Stomach (tissue), 9 donors: ENCODE data around the gene SCO2. TPM values are rescaled to one million over a fixed set of nuclear protein-coding genes. Genes with fewer than 3 reads are reported as not detected.

Source experiments
- DNase-seq, 2 donors: peaks; one replicate each; pipeline versions ENCODE4 v3.0.0 to v3.0.0-alpha.2; 2013 to 2019
- H3K27ac ChIP-seq, 5 donors: fragments of 200-600 bp in 4 of 5; sonication (generic) in 4 of 5; one replicate each; pipeline ENCODE4 v1.5.1; 2013 to 2019; ENCODE audit warnings: mild to moderate bottlenecking in 1 of 5, moderate library complexity in 1 of 5
- H3K27me3 ChIP-seq, 3 donors: fragments of 200-600 bp; sonication (generic); one replicate each; pipeline ENCODE4 v1.5.1; 2017 to 2019; ENCODE audit warnings: mixed run types in 1 of 3
- H3K36me3 ChIP-seq, 4 donors: fragments of 200-600 bp; sonication (generic); 1 replicate in 3 of 4; 2 replicates in 1 of 4; pipeline ENCODE4 v1.5.1; 2016 to 2019
- H3K4me1 ChIP-seq, 4 donors: fragments of 200-600 bp; sonication (generic); one replicate each; pipeline ENCODE4 v1.5.1; 2016 to 2019
- H3K4me3 ChIP-seq, 4 donors: fragments of 200-600 bp; sonication (generic) in 3 of 4; one replicate each; pipeline ENCODE4 v1.5.1; 2016 to 2019; ENCODE audit warnings: mild to moderate bottlenecking in 1 of 4
- H3K9me3 ChIP-seq, 4 donors: fragments of 200-600 bp; sonication (generic); one replicate each; pipeline ENCODE4 v1.5.1; 2016 to 2019
- CTCF ChIP-seq, 7 experiments: fragments of 450-650 bp in 4 of 7; fragments of 200-600 bp in 3 of 7; sonication (generic) in 3 of 7; IDR thresholded peaks; one replicate each; pipeline ENCODE4 v1.5.1; 2016 to 2019; ENCODE audit warnings: antibody characterized with exemption in 7 of 7, control low read depth in 2 of 7, mild to moderate bottlenecking in 1 of 7
- EP300 ChIP-seq: sonication (generic); formaldehyde crosslinking; IDR thresholded peaks from one replicate; pipeline ENCODE4 v1.6.1; 2017; ENCODE audit warnings: antibody characterized with exemption
- POLR2A ChIP-seq, 4 donors: fragments of 450-650 bp; IDR thresholded peaks; one replicate each; pipeline ENCODE4 v1.6.1; 2016; ENCODE audit warnings: antibody characterized with exemption in 4 of 4, control low read depth in 2 of 4, mild to moderate bottlenecking in 1 of 4, moderate library complexity in 1 of 4
- POLR2AphosphoS5 ChIP-seq, 3 donors: sonication (generic); formaldehyde crosslinking; IDR thresholded peaks; one replicate each; pipeline ENCODE4 v1.6.1; 2016; ENCODE audit warnings: antibody characterized with exemption in 3 of 3
- WGBS, 5 donors: extraction: QIAGEN DNeasy Blood & Tissue Kit in 3 of 5; methylation state at CpG; one replicate each; pipeline versions ENCODE4 v1.1.5 to v1.1.7; 2013 to 2018; 5-methylcytosine and 5-hydroxymethylcytosine counted together
- intact Hi-C: fragments of 100-400 bp; cut with DNase I; formaldehyde crosslinking; loops from one replicate; pipeline ENCODE4 v1.15.1; 2023; ENCODE audit warnings: low total_unique reads
- polyA plus RNA-seq, 3 donors: library from polyadenylated mRNA; stranded (reverse); fragments of 200-250 nt; gene quantifications; one replicate each; pipeline ENCODE4 v1.2.3, GENCODE V29; 2013
- total RNA-seq, 5 donors: library from RNA; depleted of rRNA; stranded (reverse); fragments of >200 nt; gene quantifications; one replicate each; pipeline versions ENCODE4 v1.1.0 to v1.2.3, GENCODE V29; 2014 to 2016
- donor health status: healthy with polysubstance abuse.
- donor health status: Bipolar disorder and iron deficiency.
- donor health status: healthy.

SCO2 gene
- total and polyA plus RNA-seq, 8 donors: 0.92 to 7.5 (median 1.9) TPM; not detected in 5

DNA sequence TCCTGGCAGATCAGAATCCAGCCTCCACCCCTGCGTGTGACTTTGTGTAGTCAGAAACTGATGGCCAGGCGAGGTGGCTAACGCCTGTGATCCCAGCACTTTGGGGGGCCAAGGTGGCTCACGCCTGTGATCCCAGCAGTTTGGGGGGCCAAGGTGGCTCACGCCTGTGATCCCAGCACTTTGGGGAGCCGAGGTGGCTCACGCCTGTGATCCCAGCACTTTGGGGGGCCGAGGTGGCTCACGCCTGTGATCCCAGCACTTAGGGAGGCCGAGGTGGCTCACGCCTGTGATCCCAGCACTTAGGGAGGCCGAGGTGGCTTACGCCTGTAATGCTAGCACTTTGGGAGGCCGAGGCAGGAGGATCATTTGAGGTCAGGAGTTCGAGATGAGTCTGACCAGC is 12.2 kb downstream of the SCO2 start:
- WGBS, 5 donors: 96 to 98% (median 97%) methylated on average over 15 of the region's 15 CpGs

DNA sequence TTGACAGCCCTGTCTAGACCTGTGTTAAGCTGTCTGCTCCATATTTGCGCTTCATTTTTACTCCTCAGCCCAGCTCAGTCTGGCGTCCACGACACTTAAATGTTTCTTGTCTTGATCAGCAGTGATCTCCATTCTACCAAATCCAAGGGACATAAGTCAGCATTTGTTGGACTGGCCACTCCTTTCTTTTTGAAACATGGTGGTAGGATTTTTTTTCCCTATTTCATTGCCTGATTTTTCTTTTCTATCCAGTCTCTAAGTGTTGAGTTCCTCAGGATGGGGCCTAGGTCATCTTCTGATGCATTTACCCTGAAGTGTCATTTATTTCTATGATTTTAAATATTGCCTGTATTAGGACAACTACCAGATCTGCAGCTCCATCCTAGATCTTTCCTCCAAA is 16.5 kb downstream of the SCO2 start:
- Histone ChIP-seq H3K27me3 (no peaks in the 10 kb centered on the region), H3K4me3 (peak overlapping the region; percentile 67 to 95 (median 86)), H3K36me3 (peaks cover 17 to 34% (median 32%) of the 10 kb centered on the region in 4 donors), H3K4me1 (peaks cover 23 to 50% (median 40%) of the 10 kb centered on the region in 4 donors), H3K9me3 (no peaks in the 10 kb centered on the region), H3K27ac (peak overlapping the region in 4 of 5 donors; percentile 91 to 98 (median 98))
- intact Hi-C loops: loop anchor here (10.0 kb wide), 1 partner anchor 254 kb away; the partner anchor contains the start of gene HDAC10
- WGBS, 5 donors: 2 to 10% (median 7%) methylated on average over 3 of the region's 3 CpGs
- peak in 1 of 2 donors; percentile 21 for DNase-seq
- TF ChIP-seq POLR2AphosphoS5 (IDR thresholded peaks at IDR 0.05): no peak
- no peak for TF ChIP-seq POLR2A (IDR thresholded peaks at IDR 0.05)
- no peak for TF ChIP-seq CTCF (IDR thresholded peaks at IDR 0.05)
- no peak for TF ChIP-seq EP300

More for the DNA sequence above, 12.2 kb downstream of the SCO2 start:
- Histone ChIP-seq H3K4me3 (no peak overlapping the region), H3K36me3 (peaks cover 10 to 43% (median 36%) of the 10 kb centered on the region in 4 donors), H3K27me3 (no peaks in the 10 kb centered on the region), H3K4me1 (peaks cover 12 to 26% (median 21%) of the 10 kb centered on the region in 4 donors), H3K27ac (no peak overlapping the region), H3K9me3 (no peaks in the 10 kb centered on the region)
- no peak for DNase-seq
- intact Hi-C loops: no loop called here
- no peak for TF ChIP-seq POLR2A (IDR thresholded peaks at IDR 0.05)
- no peak for TF ChIP-seq EP300
- no peak for TF ChIP-seq POLR2AphosphoS5 (IDR thresholded peaks at IDR 0.05)
- TF ChIP-seq CTCF (IDR thresholded peaks at IDR 0.05): no peak

DNA sequence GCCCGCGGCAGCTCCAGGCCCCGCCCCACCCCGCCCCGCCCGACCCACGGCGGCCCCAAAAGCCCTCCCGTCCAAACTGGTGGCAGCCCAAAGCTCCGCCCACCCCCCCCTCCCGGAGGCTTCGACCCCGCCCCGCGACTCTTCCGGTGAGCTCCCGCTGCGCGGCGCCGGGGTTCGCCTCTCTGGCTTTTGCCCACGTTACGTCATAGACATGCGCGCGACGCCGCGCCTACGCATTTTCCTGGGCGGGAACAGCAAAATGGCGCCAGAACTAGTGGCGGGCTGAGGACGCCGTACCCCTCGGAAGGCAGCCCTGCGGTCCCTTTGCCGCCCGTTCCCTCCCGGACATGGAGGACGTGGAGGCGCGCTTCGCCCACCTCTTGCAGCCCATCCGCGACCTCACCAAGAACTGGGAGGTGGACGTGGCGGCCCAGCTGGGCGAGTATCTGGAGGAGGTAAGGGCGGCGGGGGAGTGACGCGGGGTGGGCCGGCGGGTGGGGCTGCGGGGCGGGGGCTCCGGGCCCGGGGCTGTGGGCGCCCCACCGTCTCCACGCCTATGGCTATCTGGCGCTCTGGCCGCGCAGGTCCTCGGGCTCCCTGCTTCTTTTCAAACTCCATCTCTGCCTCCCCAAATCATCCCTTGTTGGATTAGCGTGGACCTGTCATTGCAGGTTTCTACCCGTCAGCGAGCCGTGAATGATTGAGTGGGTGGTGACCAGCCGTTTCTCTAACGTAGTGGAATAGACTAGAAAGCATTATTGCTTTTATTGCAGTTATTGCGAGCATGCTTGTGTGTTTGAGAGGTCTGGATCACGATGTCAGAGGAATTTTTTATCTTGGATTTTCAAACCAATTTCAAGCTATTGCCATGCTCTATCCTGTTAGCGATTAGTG is 17.2 kb downstream of the SCO2 start, which contains the start of gene NCAPH2:
NCAPH2 (plus strand) TSS at position 234 of the 894 bp plus-strand sequence; CDS start at position 348, 114 bp downstream.
- peaks cover 23 to 50% (median 40%) of the 10 kb centered on the region in 4 donors for H3K4me1 ChIP-seq
- H3K4me3 ChIP-seq: peak within 1 kb of the TSS; percentile 81 to 99 (median 93)
- H3K36me3 ChIP-seq: peaks cover 21 to 39% (median 38%) of the 10 kb centered on the region in 4 donors
- no peak for TF ChIP-seq CTCF (IDR thresholded peaks at IDR 0.05)
- no peak for TF ChIP-seq EP300
- peak in 2 of 4 donors; percentile 38 to 44 for TF ChIP-seq POLR2A (IDR thresholded peaks at IDR 0.05)
- TF ChIP-seq POLR2AphosphoS5 (IDR thresholded peaks at IDR 0.05): peak; percentile 93 to 95 (median 94)
- peak within 1 kb of the TSS; percentile 91 to 99 (median 98) for H3K27ac ChIP-seq
- WGBS, 5 donors: 0 to 1% (median 1%) methylated on average over 15 to 76 of the region's 76 CpGs
- no peaks in the 10 kb centered on the region for H3K9me3 ChIP-seq
- peak; percentile 98 to 99 for DNase-seq
- H3K27me3 ChIP-seq: no peaks in the 10 kb centered on the region
- intact Hi-C loops: loop anchor here (10.0 kb wide), 1 partner anchor 253 kb away; the partner anchor contains the start of gene HDAC10

GRCh38 chr22:50507421-50507990 is 17.9 kb downstream of the SCO2 start, which contains the start of gene LMF2:
Gene LMF2 (minus strand): TSS chr22:50507702. CDS start chr22:50507675, 27 bp downstream.
- Histone ChIP-seq H3K9me3 (no peaks in the 10 kb centered on the region), H3K36me3 (peaks cover 27 to 47% (median 44%) of the 10 kb centered on the region in 4 donors), H3K27me3 (no peaks in the 10 kb centered on the region), H3K4me3 (peak within 1 kb of the TSS; percentile 81 to 99 (median 93)), H3K4me1 (peaks cover 23 to 50% (median 40%) of the 10 kb centered on the region in 4 donors), H3K27ac (peak within 1 kb of the TSS; percentile 91 to 99 (median 98))
- DNase-seq: peak in 1 of 2 donors; percentile 94
- intact Hi-C loops: loop anchor here (10.0 kb wide), 1 partner anchor 253 kb away; the partner anchor contains the start of gene HDAC10
- 0 to 1% (median 1%) methylated on average over 11 to 57 of the region's 62 CpGs for WGBS, 5 donors
- no peak for TF ChIP-seq CTCF (IDR thresholded peaks at IDR 0.05)
- TF ChIP-seq POLR2A (IDR thresholded peaks at IDR 0.05): no peak
- peak in 2 of 3 donors; percentile 40 to 50 for TF ChIP-seq POLR2AphosphoS5 (IDR thresholded peaks at IDR 0.05)
- TF ChIP-seq EP300: no peak
